Retinal pigment epithelial cell (primary cell): ENCODE data around the gene CTNNA2.

Experiments
- DNase-seq: peaks from one replicate; pipeline ENCODE4 v3.0.0-alpha.2; 2010; ENCODE audit warnings: low read depth
- H3K4me3 ChIP-seq: 2 replicates; pipeline ENCODE4 v1.5.1; 2011; ENCODE audit warnings: mild to moderate bottlenecking, low read length, control low read depth, moderate library complexity
- CTCF ChIP-seq: conservative IDR thresholded peaks from 2 replicates; pipeline ENCODE4 v1.5.1; 2011; ENCODE audit warnings: low read depth, low read length, control low read depth, inconsistent platforms

CTNNA2 gene

GRCh38 chr2:79944205-79944604, 431.4 kb downstream of the CTNNA2 start:
- DNase-seq: no peak
- H3K4me3 ChIP-seq: no peak overlapping the region
- TF ChIP-seq CTCF: no peak

GRCh38 chr2:79945653-79946445, 433.0 kb downstream of the CTNNA2 start:
- no peak for TF ChIP-seq CTCF
- H3K4me3 ChIP-seq: no peak overlapping the region
- DNase-seq: no peak

GRCh38 chr2:79947751-79948150, 434.9 kb downstream of the CTNNA2 start:
- no peak for TF ChIP-seq CTCF
- DNase-seq: no peak
- H3K4me3 ChIP-seq: no peak overlapping the region

GRCh38 chr2:79950526-79950925, 437.7 kb downstream of the CTNNA2 start:
- TF ChIP-seq CTCF: no peak
- no peak overlapping the region for H3K4me3 ChIP-seq
- DNase-seq: no peak

GRCh38 chr2:79952616-79953015, 439.8 kb downstream of the CTNNA2 start:
- no peak for DNase-seq
- no peak overlapping the region for H3K4me3 ChIP-seq
- no peak for TF ChIP-seq CTCF

GRCh38 chr2:79960035-79960434, 447.2 kb downstream of the CTNNA2 start:
- no peak overlapping the region for H3K4me3 ChIP-seq
- DNase-seq: no peak
- no peak for TF ChIP-seq CTCF

- no peak for DNase-seq
- H3K4me3 ChIP-seq: no peak overlapping the region
- TF ChIP-seq CTCF: no peak
These were observed 447.7 kb downstream of the CTNNA2 start for GRCh38 chr2:79960519-79960918.
